B cell (primary cell): ENCODE data around the gene MYL6. TPM values are rescaled to one million over a fixed set of nuclear protein-coding genes. Genes with fewer than 3 reads are reported as not detected.
A peak's percentile ranks its signal among the peaks of the same experiment; 100 is the strongest.

Source experiments
- ATAC-seq: fragments of 200-7000 bp; cut with Tn5 transposase; one replicate; pipeline ENCODE4 v1.10.0; 2021; ENCODE audit warnings: low read depth, mild to moderate bottlenecking, moderate number of reproducible peaks, moderate library complexity
- CTCF ChIA-PET: fragments of 350-600 bp; sonication (Branson Sonifier 250); formaldehyde crosslinking; loops from one replicate; lab custom pipeline; 2021; ENCODE audit warnings: antibody characterized with exemption, inconsistent platforms; lab: Charles Lee
- POLR2A ChIA-PET: fragments of 350-600 bp; sonication (Branson Sonifier 250); formaldehyde crosslinking; loops from one replicate; lab custom pipeline; 2021; ENCODE audit warnings: antibody characterized with exemption; lab: Charles Lee
- DNase-seq: peaks from one replicate; pipeline ENCODE4 v3.0.0; 2013
- H2AFZ ChIP-seq: 2 replicates; pipeline ENCODE4 v1.6.1; 2012; ENCODE audit warnings: mild to moderate bottlenecking, low read depth, low read length; ENCODE audit not compliant: insufficient read depth, poor library complexity, severe bottlenecking
- H3K27ac ChIP-seq, 2 donors: 1 replicate in 1 of 2; 2 replicates in 1 of 2; pipeline ENCODE4 v1.5.1; 2012 to 2013; ENCODE audit warnings: low read length in 2 of 2, mild to moderate bottlenecking in 2 of 2, moderate library complexity in 1 of 2
- H3K27me3 ChIP-seq, 4 experiments: fragments of 200-600 bp in 1 of 4; sonication (generic) in 1 of 4; replicated peaks in 1 of 4; 1 replicate in 2 of 4; 2 replicates in 2 of 4; pipeline versions ENCODE4 v1.6.1 to v1.7.0; 2013 to 2016; ENCODE audit warnings: low read length in 3 of 4, mild to moderate bottlenecking in 2 of 4, mixed read lengths in 1 of 4, moderate library complexity in 1 of 4; ENCODE audit not compliant: insufficient read depth in 4 of 4, control insufficient read depth in 3 of 4; ENCODE audit errors: control extremely low read depth in 1 of 4
- H3K36me3 ChIP-seq, 2 experiments: replicated peaks in 1 of 2; 1 replicate in 1 of 2; 2 replicates in 1 of 2; pipeline versions ENCODE4 v1.6.1 to v1.7.1; 2013; ENCODE audit warnings: low read length in 1 of 2; ENCODE audit not compliant: insufficient read depth in 2 of 2, control insufficient read depth in 1 of 2; ENCODE audit errors: control extremely low read depth in 1 of 2, extremely low read depth in 1 of 2
- H3K4me1 ChIP-seq, 2 donors: fragments of 200-600 bp in 1 of 2; sonication (generic) in 1 of 2; 1 replicate in 1 of 2; 2 replicates in 1 of 2; pipeline versions ENCODE4 v1.5.1 to v1.6.1; 2013 to 2017; ENCODE audit warnings: low read length in 2 of 2; ENCODE audit not compliant: control insufficient read depth in 2 of 2, insufficient read depth in 2 of 2
- H3K4me2 ChIP-seq: replicated peaks from 2 replicates; pipeline ENCODE3; 2012; ENCODE audit warnings: mild to moderate bottlenecking, low read depth, low read length; ENCODE audit not compliant: poor library complexity, severe bottlenecking
- H3K4me3 ChIP-seq, 5 experiments: fragments of 200-600 bp in 1 of 5; sonication (generic) in 1 of 5; 1 replicate in 3 of 5; 2 replicates in 2 of 5; pipeline versions ENCODE4 v1.5.1 to v1.7.0; 2011 to 2016; ENCODE audit warnings: low read length in 4 of 5, mild to moderate bottlenecking in 4 of 5, low read depth in 2 of 5, control low read depth in 1 of 5, moderate library complexity in 1 of 5; ENCODE audit not compliant: insufficient read depth in 1 of 5; ENCODE audit errors: control extremely low read depth in 1 of 5, extremely low read depth in 1 of 5
- H3K79me2 ChIP-seq: fragments of 200-600 bp; sonication (generic); one replicate; pipeline ENCODE4 v1.6.0; 2016; ENCODE audit warnings: low read length; ENCODE audit not compliant: control insufficient read depth, insufficient read depth
- H3K9ac ChIP-seq: fragments of 200-600 bp; sonication (generic); 2 replicates; pipeline ENCODE4 v1.6.1; 2017; ENCODE audit warnings: mild to moderate bottlenecking, low read length, moderate library complexity
- H3K9me3 ChIP-seq, 3 donors: one replicate each; pipeline versions ENCODE4 v1.6.1 to v1.7.1; 2013; ENCODE audit warnings: low read length in 2 of 3; ENCODE audit not compliant: control insufficient read depth in 2 of 3, insufficient read depth in 1 of 3; ENCODE audit errors: control extremely low read depth in 1 of 3
- H4K20me1 ChIP-seq: 2 replicates; pipeline ENCODE4 v1.6.0; 2012; ENCODE audit warnings: mild to moderate bottlenecking, low read length; ENCODE audit not compliant: insufficient read depth, control insufficient read depth, poor library complexity, severe bottlenecking
- H3K27ac Mint-ChIP-seq: one replicate; pipeline ENCODE4 v1.8.0; 2021; ENCODE audit warnings: mixed read lengths
- H3K27me3 Mint-ChIP-seq: one replicate; pipeline ENCODE4 v1.8.0; 2021; ENCODE audit warnings: mixed read lengths
- H3K4me1 Mint-ChIP-seq: one replicate; pipeline ENCODE4 v1.8.0; 2021; ENCODE audit warnings: mixed read lengths
- H3K4me3 Mint-ChIP-seq: one replicate; pipeline ENCODE4 v1.8.0; 2021; ENCODE audit warnings: mixed read lengths
- H3K9me3 Mint-ChIP-seq: one replicate; pipeline ENCODE4 v1.8.0; 2022; ENCODE audit warnings: mixed read lengths; ENCODE audit not compliant: insufficient read depth
- CTCF ChIP-seq: fragments of 200-600 bp; IDR thresholded peaks from one replicate; pipeline ENCODE4 v1.8.0; 2022; ENCODE audit warnings: antibody characterized with exemption, mild to moderate bottlenecking
- EZH2 ChIP-seq: IDR thresholded peaks from 2 replicates; pipeline ENCODE4 v1.6.1; 2012; ENCODE audit warnings: borderline replicate concordance, low read depth, mild to moderate bottlenecking, moderate library complexity, low read length; ENCODE audit not compliant: insufficient read depth, poor library complexity, severe bottlenecking
- WGBS: methylation state at CpG from one replicate; pipeline ENCODE4 v1.1.5; 2013; ENCODE audit warnings: missing lambda C conversion rate; ENCODE audit not compliant: insufficient coverage; 5-methylcytosine and 5-hydroxymethylcytosine counted together
- intact Hi-C: fragments of 100-400 bp; cut with micrococcal nuclease; formaldehyde crosslinking; loops from one replicate; pipeline ENCODE4 v1.10.0; 2022
- polyA plus RNA-seq: library from polyadenylated mRNA; depleted of rRNA; stranded (reverse); fragments of >200 nt; gene quantifications from 2 replicates; pipeline ENCODE4 v1.2.3, GENCODE V29; 2012
- total RNA-seq, 2 donors: library from RNA; stranded (reverse); fragments of 120-200 nt in 1 of 2; gene quantifications; 1 replicate in 1 of 2; 2 replicates in 1 of 2; pipeline versions ENCODE4 v1.2.3 to v1.2.4, GENCODE V29; 2013 to 2022

MYL6 gene
- total and polyA plus RNA-seq, 2 donors (not counting 1 experiment from before 2014, with no cell fraction given) = 675 to 711 TPM

- TF ChIP-seq EZH2 = no peak
- TF ChIP-seq CTCF = no peak
- CTCF ChIA-PET = interaction anchor here (0.5 to 3.4 kb wide), 9 partner anchors 29 to 1544 kb away, joined by 3 to 17 read pairs (median 5); partner anchors contain the start of genes ANKRD52, ESYT1 and RNF41
- DNase-seq (no peak), ATAC-seq (no peak)
- no peaks in the 10 kb centered on the region for H3K27me3 ChIP-seq
- H3K4me1 Mint-ChIP-seq = peaks cover 42% of the 10 kb centered on the region
- peaks cover 14% of the 10 kb centered on the region for H4K20me1 ChIP-seq
- H3K9me3 ChIP-seq = no peaks in the 10 kb centered on the region
- no peak overlapping the region for H2AFZ ChIP-seq
- peaks cover 57% of the 10 kb centered on the region for H3K79me2 ChIP-seq
- H3K36me3 ChIP-seq = peaks cover 2 to 52% of the 10 kb centered on the region in 2 experiments
- peak overlapping the region; percentile 89 for H3K9ac ChIP-seq
- intact Hi-C loops = loop anchor here (2.0 to 10.0 kb wide), 3 partner anchors 42 to 915 kb away; partner anchors contain the start of genes NEMP1, RNF41, RPL41 and ZC3H10
- 66% methylated on average over 5 of the region's 8 CpGs for WGBS
- peak overlapping the region; percentile 83 for H3K4me2 ChIP-seq
- no peaks in the 10 kb centered on the region for H3K9me3 Mint-ChIP-seq
- POLR2A ChIA-PET = interaction anchor here (0.6 to 4.1 kb wide), 4 partner anchors 30 to 62 kb away, joined by 3 to 44 read pairs (median 4); partner anchors contain the start of genes ESYT1, RNF41 and SMARCC2
- H3K27ac ChIP-seq = peak overlapping the region; percentile 88 to 97
- peak overlapping the region; percentile 80 to 97 (median 94) for H3K4me3 ChIP-seq
- no peaks in the 10 kb centered on the region for H3K27me3 Mint-ChIP-seq
- H3K27ac Mint-ChIP-seq = peak overlapping the region; percentile 97
- peak overlapping the region; percentile 96 for H3K4me3 Mint-ChIP-seq
- H3K4me1 ChIP-seq = peaks cover 20 to 38% of the 10 kb centered on the region in 2 donors
These were observed 1.5 kb downstream of the MYL6 start for GRCh38 chr12:56159482-56160192.
